ENCODE results near the gene SLC15A3. TPM values are rescaled to one million over a fixed set of nuclear protein-coding genes. Genes with fewer than 3 reads are reported as not detected.
A peak's percentile ranks its signal among the peaks of the same experiment; 100 is the strongest.
"Not testable (repeated sequence)": the region's sequence is repeated elsewhere in the genome, so short reads cannot be mapped to it uniquely, and the experiment has no call there.

Gene SLC15A3
- total RNA-seq, 1 donor from 2014 or later: 9.0 TPM

DNA sequence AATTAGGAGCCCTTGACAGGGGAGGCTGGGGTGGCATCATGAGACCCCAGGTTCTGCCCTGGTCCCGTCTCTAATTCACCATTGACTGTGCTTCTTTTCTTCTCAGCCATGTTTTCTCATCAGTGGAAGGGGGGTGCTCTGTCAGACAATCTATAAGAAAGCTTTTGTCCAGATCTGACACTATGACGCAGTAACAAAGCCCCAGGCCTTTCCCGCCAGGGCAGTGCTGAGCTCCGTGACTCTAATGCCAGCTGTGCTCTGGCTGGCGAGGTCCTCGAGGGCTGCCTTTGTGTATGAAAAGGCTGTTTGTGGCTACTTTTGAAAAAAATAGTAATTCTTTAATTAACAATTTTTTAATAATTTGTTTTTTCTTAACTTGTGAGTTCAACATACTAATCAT is 22.8 kb upstream of the SLC15A3 start:
- no peak for DNase-seq

DNA sequence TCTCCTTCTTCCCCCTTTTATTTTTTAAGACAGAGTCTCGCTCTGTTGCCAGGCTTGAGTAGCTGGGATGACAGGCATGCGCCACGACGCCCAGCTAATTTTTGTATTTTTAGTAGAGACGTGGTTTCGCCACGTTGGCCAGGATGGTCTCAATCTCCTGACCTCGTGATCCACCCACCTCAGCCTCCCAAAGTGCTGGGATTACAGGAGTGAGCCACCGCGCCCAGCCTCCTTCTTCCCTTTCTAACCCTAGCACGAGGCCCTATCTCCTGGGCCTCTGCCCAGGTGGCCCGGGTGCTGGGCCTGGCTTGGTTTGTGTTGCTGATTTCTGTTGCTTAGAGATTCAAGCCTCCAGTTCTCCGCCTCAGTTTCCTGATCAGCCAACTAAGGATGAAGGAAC is 22.3 kb upstream of the SLC15A3 start:
- DNase-seq: not testable (repeated sequence)

DNA sequence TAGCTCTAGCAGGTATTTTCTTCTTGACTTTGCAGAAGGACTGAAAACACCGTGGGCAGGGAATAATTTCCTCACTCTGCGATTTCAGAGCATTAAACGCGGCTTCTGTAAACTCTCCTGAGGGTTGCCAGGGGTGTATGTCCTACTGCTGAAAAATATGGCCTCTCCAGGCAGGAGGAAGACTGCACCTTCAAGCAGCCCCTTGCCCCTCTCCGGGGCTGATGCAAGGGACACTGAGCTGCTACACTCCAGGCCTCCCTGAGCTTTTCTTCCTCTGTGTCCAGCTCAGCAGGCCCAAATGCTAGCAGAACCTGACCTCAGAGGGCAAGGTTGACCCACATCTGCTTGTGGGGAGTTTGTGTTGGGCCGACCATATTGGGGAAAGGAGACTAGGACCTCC is 21.7 kb upstream of the SLC15A3 start:
- DNase-seq: no peak

DNA sequence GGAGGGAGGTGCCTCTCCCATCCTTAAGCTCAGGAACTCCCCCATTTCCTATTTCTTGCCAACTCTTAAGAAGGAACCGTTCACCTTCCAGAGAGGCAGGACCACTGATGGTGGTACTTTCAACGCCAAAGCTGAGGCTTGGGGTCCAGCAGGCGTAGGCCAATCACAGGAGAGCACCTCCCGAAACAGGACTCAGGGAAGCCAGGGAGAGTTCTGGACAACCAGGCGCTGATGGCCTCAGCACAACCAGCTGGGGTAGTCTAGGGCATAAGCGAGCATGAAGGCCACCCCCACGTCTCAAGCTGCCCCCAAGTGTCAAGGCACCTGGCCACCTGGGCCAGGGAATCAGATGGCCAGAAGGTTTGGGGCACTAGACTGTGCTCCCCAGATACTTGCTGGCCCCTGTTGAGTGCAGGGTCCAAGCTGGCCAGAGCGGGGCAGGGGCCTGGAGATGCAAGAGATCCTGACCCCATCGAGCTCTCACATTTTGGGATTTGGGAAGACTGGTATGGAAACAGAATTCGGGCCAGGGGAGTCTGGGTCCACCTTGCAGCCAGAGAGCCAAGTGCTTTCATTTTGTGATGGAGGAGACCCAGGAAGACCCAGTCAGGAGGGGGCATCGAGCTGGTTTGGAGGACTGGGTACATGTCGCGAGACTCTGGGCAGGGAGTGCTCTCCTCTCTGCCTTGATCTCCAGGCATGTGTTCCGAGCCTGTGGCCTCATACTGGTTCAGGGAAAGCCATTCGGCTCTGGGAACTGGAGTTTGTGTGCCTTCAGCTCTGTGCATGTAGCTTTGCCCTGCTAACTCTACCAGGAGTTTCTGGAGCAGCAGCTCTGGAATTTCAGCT is 20.4 kb upstream of the SLC15A3 start:
- DNase-seq: no peak

DNA sequence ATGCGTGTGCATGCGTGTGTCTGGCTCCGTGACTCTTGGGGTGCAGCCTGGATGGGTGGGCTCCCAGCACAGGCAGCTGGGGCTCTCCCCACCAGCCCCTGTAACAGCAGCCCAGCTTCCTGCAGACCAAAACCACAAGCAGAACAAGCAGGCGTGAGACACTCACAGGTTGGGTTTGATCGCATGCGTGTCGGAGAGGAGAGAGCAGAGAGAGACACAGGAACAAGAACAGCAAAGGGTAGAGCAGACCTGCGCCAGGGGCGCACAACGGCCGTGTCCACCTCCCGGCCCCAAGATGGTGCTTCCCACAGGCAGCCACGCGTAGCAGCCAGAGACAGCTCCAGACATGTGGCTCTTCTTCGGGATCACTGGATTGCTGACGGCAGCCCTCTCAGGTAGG is 19.5 kb upstream of the SLC15A3 start, which contains the start of gene CD6:
Gene CD6, plus strand, starts transcription at position 161 of the 400 bp plus-strand sequence. Its CDS starts 186 bp downstream, at position 347.
- no peak for DNase-seq

DNA sequence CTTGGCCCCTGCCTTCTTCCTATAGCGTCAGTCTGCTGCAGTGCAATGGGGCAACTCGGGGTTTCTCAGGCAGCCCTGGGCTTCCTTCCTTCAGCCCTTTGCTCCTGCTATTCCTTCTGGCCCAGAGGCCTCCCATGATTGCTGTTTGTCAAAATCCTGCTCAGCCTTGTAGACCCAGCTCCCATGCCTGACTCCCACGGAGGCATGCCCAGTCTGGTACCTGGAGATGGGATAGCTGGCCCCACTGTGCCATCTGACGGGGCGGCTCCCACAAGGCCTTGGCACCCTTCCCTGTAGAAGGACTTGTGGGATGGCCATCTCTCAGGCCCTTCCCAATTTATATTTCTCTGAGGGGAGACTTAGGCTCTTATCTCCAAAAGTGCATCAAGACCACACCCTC is 18.9 kb upstream of the SLC15A3 start:
- no peak for DNase-seq

DNA sequence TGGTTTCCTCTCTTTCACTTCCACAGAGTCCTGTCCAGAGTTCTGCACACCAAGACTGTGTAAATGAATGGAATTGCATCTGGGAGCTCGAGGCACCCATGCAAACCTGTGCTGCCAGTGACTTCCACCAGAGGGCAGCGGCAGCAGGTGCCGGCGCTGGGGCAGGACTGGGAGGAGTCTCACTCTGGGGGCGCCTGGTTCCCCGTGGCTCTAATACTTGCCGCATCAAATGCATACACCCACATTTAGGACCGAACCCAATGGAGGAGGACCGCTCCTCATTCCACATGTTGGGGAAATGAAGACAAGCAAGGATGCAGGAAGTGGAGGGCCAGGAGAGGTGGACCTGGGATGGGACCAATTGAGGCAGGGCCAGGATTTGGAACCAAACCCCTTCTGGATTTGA is 18.4 kb upstream of the SLC15A3 start:
- DNase-seq: peak; percentile 70

DNA sequence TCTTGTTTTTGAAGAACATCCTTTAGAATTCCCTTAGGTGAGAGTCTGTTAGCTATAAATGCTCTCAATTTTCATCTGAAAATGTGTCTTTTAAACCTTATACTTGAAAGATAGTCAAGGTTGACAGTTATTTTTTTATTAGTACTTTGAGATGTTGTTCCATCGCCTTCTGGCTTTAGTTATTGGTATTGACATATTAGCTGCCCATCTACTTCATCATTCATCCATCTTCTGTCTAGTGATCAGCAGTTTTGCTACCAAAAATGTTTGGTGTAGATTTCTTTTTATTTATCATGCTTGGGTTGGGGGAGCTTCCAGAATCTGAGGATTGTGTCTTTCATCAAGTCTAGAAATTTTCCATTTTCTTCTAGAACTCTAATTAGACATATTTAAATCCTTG is 16.2 kb upstream of the SLC15A3 start:
- no peak for DNase-seq

DNA sequence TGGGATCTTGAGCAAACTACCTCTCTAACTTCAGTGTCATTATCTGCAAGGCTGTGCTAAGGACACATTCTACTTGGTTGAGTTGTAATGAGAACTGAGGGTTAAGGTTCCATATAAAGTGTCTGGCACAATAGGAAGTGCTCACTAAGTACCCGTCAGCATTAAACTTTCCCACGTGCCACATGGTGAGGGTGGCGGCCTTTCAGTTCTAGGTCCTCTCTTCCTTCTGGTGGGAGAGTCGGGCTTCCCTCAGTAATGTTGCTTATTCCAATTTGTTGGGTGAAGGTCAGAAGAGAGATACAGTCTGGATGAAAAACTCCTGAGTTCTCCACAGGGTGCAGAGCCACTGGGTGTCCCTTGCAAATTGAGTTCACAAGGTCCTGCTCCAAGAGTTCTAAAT is 14.9 kb upstream of the SLC15A3 start:
- no peak for DNase-seq

DNA sequence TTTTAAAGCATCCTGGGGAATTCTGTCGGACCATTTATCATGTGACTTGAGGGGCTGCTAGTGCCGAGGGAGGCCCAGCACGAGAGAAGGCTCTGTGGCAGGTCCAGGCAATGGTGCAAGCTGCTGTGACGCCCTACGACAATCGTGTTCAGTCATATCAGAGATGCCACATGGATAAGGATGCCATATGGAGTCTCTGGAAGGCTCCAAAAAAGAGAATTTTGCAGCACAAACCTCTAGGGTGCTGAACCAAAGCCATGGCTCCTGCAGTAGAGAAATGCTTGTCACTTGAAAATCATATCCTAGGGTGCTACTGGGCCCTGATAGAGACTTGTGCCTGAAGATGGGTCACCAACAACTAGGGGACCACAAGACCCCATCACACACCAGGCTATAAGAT is 12.8 kb upstream of the SLC15A3 start:
- DNase-seq: no peak

DNA sequence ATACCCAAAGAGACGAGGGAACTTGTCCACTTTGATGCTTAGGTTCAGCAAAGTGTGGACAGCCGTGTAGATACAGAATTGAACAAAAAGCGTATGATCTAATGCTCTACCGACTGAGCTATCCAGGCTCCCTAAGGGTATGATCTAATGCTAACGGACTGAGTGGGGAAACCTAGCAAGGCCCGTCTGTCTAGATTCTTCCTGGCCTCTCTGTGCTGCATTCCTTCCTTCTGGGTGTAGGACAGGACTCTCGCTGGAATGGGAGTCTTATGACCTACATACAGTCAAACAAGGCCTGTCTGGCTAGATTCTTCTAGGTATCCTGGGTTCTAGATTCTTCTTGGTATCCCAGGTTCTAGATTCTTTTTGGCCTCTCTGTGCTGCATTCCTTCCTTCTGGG is 8.4 kb upstream of the SLC15A3 start:
- DNase-seq: no peak

DNA sequence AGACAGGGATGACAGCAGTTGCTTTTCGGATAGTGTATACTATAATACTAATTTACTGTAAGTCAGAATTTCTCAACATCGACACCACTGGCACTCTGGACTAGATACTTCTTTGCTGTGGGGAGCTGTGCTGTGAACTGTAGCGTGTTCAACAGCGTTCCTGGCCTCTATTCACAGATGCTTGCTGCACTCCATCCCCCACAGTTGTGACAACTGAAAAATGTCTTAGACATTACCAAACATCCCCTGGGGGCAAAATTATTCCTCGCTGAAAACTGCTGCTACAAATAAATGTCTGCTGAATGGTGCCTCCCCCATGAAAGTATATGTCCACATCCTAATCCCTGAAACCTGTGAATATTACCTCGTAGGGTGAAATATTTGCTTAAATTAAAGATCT is 7.5 kb upstream of the SLC15A3 start:
- DNase-seq: no peak

DNA sequence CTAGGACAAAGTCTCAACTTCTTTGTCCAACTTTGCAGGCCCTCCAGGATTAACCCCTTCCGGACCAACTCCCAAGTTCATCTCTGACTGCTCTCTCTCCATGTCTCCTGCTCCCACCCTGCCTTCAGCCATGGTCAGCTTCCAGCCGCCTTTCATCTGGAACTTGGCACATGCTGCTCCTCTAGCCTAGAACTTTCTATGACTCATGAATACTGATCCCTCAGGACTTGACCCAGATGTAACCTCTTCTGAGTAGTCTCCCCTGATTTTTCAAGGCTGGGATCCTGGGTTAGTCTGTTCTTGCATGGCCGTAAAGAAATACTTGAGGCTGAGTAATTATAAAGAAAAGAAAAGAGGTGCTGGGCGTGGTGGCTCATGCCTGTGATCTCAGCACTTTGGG is 5.2 kb upstream of the SLC15A3 start:
- no peak for DNase-seq

DNA sequence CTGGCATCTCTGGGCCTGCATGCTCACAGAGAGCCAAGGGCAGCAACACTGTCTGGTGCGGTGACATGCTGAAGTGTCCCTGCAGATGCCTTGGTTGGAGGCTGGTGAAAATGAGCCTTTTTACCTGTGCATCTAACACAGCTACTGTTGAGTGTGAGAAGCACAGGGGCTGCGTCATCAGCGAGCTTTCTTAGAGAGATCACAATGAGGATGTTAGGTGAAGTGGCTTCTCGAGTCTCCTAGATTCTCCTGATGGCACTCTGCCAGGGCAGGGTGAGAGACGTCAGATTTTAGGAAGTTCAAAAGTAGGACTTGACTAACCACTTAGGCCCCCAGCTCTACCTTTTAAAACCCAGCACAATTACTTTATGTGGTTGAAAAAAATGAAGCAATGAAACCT is 3.6 kb upstream of the SLC15A3 start:
- no peak for DNase-seq

DNA sequence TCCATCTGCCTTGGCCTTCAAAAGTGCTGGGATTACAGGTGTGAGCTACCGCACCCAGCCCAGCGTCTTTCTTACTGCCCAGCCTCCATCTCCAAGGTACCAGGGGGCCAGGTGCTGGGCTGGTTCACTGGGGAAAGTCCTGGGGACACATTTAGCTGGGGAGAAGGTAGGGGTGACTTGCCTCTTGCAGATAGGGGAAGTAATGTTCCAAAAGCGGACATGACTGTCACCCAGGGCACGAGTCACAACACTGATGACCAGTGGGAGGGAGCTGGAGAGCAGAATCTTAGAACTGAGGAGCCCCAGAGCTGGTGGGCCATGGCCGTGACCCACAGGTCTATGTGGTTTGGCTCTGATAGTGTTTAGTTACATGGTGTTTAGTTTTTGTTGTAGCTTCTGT is 2.4 kb upstream of the SLC15A3 start:
- no peak for DNase-seq

DNA sequence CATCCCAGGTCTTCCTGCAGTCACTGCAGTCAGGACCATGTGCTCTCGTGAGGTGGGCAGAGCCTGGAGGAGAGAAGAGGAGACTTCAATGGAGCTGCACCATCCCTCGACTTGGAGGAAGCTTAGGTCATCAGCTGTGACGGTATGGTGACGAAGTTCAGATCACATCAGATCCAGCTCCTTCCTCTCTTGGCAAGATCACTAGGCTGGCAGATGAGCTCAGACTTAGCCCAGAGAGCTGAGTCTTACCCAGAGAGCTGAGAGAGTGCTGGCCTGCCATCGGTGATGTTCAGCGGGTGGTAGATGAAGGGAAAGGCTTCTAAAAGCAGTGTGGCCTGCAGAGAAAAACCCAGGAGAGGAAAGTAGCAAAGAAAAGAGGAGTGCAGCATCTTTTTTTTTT is 1.8 kb upstream of the SLC15A3 start:
- peak; percentile 71 for DNase-seq

DNA sequence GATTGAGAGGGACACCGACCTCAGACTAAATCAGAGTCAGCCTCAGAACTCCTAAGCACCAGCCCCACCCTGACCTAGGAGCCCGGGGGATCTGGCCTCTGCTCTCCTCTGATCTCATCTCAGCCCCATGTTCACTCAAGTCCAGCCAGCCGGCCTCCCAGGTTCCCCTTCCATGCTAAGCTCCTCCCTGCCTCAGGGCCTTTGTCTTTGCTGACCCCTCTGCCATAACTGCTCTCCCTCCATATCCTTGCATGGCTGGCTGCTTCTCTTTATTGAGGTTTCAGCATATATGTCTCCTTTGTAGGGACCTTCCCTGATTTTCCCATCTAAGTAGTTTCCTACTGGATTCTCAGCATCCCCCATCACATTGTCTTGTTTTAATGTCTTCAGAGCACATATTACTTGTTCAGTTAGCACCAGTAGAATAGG is 780 bp upstream of the SLC15A3 start:
- no peak for DNase-seq

DNA sequence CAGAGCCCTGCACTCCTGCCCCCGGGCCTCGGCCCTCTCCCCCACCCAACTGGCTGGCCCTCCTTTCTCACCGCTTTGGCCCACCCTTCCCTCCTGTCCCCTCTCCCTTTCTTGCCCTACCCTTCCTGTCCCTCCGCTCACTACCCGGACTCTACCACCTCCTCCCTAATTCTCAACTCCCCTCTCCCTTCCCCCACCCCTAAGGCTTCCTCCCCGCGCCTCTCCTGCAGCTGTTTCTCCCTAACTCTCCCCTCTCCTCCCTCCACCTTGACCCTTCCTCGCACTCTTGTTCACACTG is 421 bp downstream of the SLC15A3 start:
- no peak for DNase-seq

DNA sequence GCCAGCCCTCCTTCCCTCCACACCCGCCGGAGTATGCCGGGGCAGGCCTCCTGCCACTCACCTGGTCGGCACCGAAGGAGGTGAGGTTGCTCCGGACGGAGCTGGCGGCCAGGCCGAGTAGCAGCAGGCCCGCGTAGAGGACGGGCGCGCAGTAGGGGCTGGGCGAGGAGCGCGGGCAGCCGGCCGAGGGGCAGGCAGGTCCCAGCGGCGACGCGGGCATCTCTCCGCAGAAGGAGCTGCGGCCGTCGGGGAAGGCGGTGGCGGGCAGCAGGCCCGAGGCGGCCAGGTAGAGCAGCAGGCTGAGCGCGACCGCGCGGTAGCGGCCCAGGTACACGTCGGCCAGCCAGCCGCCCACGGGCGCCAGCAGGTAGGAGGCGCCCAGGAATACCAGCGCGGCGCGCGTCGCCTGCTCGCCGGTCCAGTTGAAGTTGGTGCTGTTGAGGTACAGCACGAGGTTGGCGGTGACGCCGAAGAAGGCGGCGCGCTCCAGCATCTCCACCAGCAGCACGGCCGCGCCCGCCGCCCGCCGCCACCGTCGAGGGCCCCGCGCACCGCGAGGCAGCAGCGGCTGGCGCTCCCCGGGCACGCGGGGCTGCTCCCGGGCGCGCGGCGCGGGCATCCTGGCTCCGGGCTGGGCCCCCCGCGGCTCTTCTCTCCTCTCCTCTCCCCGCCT is 907 bp downstream of the SLC15A3 start:
- DNase-seq: peak; percentile 33

DNA sequence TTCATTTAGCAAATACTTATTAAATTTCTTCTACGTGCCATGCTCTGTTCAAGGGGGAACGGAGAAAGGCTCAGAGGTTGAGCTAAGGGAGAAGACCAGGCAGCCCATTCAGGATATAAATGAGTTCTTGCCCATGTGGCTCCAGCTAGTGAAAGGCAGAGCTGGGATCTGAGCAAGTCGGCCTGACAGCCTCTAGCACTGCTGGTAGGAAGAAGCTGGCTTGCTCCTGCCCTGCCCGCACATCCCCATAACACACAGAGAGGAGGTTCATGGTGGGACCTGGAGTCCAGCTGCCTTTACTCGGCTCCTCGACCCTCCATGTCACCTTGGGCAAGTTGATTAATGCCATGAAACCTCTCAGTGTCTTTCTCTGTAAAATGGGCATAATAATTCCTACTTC is 2.0 kb downstream of the SLC15A3 start:
- no peak for DNase-seq

DNA sequence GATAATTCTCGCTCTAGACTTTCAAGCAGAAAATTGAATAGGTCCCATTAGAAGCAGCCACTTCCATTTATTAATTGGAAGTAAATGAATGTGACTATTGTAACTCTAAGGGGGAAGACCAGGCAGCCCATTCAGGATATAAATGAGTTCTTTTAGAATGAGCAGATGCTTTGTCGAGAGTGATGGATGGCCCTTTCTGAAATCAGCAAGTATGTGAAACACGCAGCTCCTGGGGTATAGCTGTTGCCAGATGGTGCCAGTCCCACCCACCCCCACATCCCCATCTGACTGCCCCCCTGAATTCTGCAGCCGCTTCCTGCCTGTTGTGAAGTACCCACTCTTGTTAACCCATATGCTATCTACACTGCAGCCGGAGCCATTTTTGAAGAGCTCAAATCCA is 3.7 kb downstream of the SLC15A3 start:
- no peak for DNase-seq

DNA sequence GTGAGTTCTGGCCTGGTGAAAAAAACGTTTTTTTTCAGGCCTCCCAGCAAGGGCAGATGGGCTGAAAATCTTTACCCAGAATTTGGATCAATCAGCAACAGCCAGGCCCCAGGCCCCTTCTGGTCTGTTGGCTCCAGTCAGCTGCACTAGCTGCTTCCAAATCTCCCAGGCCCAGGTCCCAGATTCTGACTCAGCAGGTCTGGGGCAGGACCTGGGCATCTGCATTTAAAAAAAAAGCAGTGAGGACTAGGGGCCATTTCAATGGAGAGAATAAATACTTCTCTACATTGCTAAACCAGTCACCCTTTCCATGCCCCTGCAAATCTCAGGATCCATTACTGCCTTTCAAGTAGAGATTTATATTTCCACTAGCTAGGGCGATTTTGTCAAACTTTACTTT is 4.3 kb downstream of the SLC15A3 start:
- DNase-seq: no peak

DNA sequence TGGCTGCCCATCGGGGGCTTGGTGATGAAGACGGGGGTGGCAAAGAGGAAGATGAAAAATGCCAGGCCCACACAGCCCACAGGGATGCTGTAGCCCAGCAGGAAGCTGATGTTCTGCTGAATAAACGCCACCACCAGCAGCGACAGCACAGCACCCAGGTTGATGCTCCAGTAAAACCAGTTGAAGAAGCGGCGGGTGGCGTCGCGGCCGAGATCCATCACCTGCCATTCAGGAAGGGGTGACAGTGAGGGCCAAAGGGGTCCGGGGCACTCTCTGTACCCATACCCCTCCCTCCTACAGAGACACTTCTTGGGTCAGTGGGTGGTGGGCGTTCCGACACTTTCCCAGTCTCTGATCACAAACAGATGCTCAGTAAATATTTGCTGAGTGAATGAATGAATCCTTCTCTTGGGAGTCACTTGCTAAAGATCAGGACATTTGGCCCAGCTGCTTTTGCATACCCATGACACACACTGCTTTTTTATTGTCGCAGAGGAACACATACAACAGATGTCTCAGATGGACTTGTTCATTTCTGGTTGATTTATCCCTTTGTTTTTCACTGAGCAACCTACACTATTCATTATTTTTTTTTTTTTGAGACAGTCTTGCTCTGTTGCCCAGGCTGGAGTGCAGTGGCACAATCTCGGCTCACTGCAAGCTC is 5.2 kb downstream of the SLC15A3 start:
- no peak for DNase-seq

DNA sequence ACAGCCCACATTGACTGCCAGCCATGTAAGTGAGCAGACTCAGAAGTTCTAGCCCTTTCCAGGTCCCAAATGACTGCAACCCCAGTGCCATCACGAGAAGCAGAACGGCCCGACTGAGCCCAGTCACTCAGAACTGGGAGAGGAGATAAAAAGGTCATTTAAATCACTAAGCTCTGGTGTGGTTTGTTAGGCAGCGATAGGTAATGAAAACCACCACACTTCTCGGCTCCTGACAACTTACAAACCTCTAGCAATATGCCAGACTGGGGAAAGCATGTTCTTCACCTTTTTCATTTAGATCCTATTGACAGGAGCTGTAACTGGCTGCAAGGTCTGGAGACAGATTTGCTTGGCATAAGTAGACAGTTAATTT is 6.7 kb downstream of the SLC15A3 start:
- DNase-seq: no peak
